Bronchial epithelial cell (primary cell): ENCODE measurements around the gene PDSS2. TPM values are rescaled to one million over a fixed set of nuclear protein-coding genes. Genes with fewer than 3 reads are reported as not detected.

Source experiments
- DNase-seq: peaks from one replicate; pipeline ENCODE4 v3.0.0-alpha.2; 2010; ENCODE audit warnings: low read depth
- FAIRE-seq: peaks from 2 replicates; lab custom pipeline; 2011; peaks lifted over from hg19 to GRCh38; lab: Jason Lieb, UNC
- H3K27me3 ChIP-seq: 2 replicates; pipeline ENCODE4 v1.5.1; 2011; ENCODE audit warnings: low read length; ENCODE audit not compliant: control insufficient read depth, insufficient read depth
- H3K36me3 ChIP-seq: 2 replicates; pipeline ENCODE4 v1.5.1; 2011; ENCODE audit warnings: low read length; ENCODE audit not compliant: control insufficient read depth, insufficient read depth
- H3K4me3 ChIP-seq: 2 replicates; pipeline ENCODE4 v1.5.1; 2011; ENCODE audit warnings: mild to moderate bottlenecking, low read depth, low read length, control low read depth
- total RNA-seq: library from RNA; depleted of rRNA; stranded (reverse); fragments of >200 nt; gene quantifications from 2 replicates; pipeline ENCODE4 v1.2.1, GENCODE V29; 2014
- TF ChIP-seq, protein P1 (sequence below): IDR thresholded peaks from 2 replicates; pipeline ENCODE4 v1.5.1; 2011; ENCODE audit warnings: mild to moderate bottlenecking, moderate library complexity, low read length, control low read depth, inconsistent platforms; ENCODE audit not compliant: insufficient read depth, severe bottlenecking

The PDSS2 gene
- total RNA-seq, 1 donor from 2014 or later, result 18.2 TPM

DNA sequence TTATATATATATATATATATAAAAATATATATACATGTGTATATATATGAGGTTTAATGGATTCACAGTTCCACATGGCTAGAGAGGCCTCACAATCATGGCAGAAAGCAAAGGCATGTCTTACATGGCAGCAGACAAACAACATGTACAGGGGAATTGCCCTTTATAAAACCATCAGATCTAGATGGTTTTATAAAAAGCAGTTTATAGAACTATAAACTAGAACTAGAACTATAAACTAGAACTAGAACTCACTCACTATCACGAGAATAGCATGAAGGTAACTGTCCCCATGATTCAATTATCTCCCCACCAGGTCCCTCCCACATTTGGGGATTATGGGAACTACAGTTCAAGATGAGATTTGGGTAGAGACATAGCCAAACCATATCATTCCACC lies 56.8 kb downstream of the PDSS2 start:
- TF ChIP-seq, protein P1, sequence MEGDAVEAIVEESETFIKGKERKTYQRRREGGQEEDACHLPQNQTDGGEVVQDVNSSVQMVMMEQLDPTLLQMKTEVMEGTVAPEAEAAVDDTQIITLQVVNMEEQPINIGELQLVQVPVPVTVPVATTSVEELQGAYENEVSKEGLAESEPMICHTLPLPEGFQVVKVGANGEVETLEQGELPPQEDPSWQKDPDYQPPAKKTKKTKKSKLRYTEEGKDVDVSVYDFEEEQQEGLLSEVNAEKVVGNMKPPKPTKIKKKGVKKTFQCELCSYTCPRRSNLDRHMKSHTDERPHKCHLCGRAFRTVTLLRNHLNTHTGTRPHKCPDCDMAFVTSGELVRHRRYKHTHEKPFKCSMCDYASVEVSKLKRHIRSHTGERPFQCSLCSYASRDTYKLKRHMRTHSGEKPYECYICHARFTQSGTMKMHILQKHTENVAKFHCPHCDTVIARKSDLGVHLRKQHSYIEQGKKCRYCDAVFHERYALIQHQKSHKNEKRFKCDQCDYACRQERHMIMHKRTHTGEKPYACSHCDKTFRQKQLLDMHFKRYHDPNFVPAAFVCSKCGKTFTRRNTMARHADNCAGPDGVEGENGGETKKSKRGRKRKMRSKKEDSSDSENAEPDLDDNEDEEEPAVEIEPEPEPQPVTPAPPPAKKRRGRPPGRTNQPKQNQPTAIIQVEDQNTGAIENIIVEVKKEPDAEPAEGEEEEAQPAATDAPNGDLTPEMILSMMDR, result no peak
- H3K4me3 ChIP-seq, result no peak overlapping the region
- H3K36me3 ChIP-seq, result no peaks in the 10 kb centered on the region
- DNase-seq (no peak), FAIRE-seq (no peak)
- H3K27me3 ChIP-seq, result no peaks in the 10 kb centered on the region

DNA sequence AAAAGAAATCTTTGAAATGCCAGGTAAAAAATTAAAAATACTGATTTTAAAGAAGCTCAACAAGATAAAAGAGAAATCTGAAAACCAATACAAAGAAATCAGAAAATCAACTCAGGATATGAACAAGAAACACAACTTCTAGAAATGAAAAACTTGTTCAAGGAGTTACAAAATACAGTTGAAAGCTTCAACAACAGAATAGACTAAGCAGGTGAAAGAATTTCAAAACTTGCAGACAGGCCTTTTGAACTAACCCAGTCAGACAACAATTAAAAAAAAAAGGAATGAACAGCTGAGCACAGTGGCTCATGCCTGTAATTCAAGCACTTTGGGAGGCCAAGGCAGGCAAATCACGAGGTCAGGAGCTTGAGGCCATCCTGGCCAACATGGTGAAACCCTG lies 57.8 kb downstream of the PDSS2 start:
- no peak for FAIRE-seq
- Histone ChIP-seq H3K4me3 (no peak overlapping the region), H3K36me3 (no peaks in the 10 kb centered on the region), H3K27me3 (no peaks in the 10 kb centered on the region)
- TF ChIP-seq, protein P1, result no peak
- DNase-seq, result no peak

DNA sequence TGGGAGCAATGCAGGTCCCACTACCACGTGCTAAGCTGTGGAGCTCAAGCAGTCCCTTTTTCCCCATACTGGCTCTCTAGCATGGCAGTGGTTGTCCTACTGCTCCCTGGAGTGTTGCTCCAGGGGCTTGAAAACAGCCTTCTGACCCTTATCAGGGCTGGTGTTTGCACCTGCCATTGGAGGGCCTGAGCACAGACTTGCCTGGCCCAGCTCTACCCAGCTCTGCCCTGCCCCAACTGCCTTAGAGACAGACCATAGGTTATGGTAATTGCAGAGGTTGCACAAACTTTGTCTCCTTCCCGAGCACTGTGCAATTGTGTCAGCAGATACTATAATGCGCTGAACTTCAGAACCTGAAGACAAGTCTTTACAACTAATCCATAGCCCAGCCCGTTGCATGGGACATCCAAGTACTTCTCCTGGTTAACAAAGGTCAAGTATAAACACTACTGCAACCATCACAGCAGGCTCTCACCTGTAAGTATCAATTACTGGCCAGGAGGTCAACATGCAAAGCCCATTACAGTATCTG lies 58.7 kb downstream of the PDSS2 start:
- Histone ChIP-seq H3K27me3 (no peaks in the 10 kb centered on the region), H3K4me3 (no peak overlapping the region), H3K36me3 (no peaks in the 10 kb centered on the region)
- FAIRE-seq, result peak; percentile 73
- TF ChIP-seq, protein P1, result no peak
- DNase-seq, result no peak

DNA sequence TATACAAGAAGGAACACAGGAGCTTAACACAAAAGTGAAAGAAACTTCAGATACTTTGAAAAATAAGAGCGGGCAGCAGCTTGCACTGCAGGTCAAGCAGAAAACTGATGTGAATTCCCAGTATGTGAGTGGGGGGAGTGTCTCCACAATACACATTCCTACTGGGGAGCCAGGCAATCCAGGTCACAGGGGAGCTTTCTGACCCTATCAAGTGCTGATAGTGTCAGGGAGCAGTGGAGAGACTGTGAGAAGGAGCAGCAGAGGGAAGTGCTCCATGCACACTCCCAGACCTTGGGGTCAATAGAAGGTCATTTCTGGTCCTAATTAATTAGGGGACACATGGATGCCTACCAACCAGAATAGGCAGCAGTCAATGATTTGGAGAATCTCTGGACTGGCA lies 59.4 kb downstream of the PDSS2 start:
- no peaks in the 10 kb centered on the region for H3K27me3 ChIP-seq
- TF ChIP-seq, protein P1, result no peak
- no peaks in the 10 kb centered on the region for H3K36me3 ChIP-seq
- no peak overlapping the region for H3K4me3 ChIP-seq
- DNase-seq, result no peak
- FAIRE-seq, result no peak

DNA sequence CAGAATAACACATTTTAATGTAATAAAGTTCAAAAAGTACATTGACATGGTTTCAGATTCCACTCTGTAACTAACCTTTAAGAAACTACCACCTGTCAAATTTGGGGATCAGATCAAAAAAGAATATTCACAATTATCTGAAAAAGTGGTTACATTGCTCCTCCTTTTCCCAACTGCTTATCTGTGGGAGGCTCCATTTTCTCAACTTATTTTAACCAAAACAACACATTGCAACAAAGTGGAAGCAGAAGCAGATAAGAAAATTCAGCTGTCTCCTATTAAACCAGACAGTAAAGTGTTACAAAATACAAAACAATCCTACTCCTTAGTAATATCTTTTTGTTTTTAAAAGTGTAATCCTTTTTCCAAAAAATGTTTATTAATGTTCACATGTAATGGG lies 61.4 kb downstream of the PDSS2 start:
- no peaks in the 10 kb centered on the region for H3K27me3 ChIP-seq
- no peak for FAIRE-seq
- H3K36me3 ChIP-seq, result no peaks in the 10 kb centered on the region
- TF ChIP-seq, protein P1, result no peak
- H3K4me3 ChIP-seq, result no peak overlapping the region
- DNase-seq, result no peak

DNA sequence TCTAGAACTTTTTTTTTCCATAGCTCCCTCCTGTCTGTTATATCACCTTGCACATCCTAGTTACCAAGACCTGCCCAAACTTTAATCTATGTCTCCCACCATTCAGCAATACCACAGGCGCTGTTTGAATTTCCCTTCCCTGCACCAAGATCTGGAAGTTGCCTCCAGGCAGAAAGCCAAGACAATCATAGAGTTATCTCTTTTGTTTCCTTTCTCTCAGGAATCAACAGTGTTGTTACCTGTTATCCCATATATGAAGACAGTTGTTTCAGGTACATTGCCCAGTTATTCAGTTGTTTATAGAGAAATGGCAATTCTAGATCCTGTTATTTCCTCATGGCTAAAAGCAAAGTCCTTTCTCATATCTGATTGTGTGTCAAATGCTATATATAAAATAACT lies 63.2 kb downstream of the PDSS2 start:
- TF ChIP-seq, protein P1, result no peak
- no peak for FAIRE-seq
- DNase-seq, result no peak

More for the DNA sequence above, 63.2 kb downstream of the PDSS2 start:
- H3K4me3 ChIP-seq, result no peak overlapping the region
- no peaks in the 10 kb centered on the region for H3K36me3 ChIP-seq
- no peaks in the 10 kb centered on the region for H3K27me3 ChIP-seq
